Aortic smooth muscle cell (primary cell): Measurements from ENCODE around the gene FGD5. TPM values are rescaled to one million over a fixed set of nuclear protein-coding genes. Genes with fewer than 3 reads are reported as not detected.

ENCODE experiments used
- total RNA-seq: library from RNA; depleted of rRNA; stranded (reverse); fragments of >200 nt; gene quantifications from 2 replicates; pipeline ENCODE4 v1.2.3, GENCODE V29; 2014

FGD5 gene
- 2.6 and 5.4 TPM in 2 replicates for total RNA-seq

GRCh38 chr3:14818804-14819500 lies at the start of gene FGD5:
TSS of gene FGD5 (plus strand) at chr3:14818962. CDS start at chr3:14819072, 110 bp downstream.

GRCh38 chr3:14947100-14947885 lies 128.5 kb downstream of the FGD5 start, which contains the start of gene NR2C2:
TSS of gene NR2C2 (plus strand) at chr3:14947583. CDS start at chr3:15003915, 56,332 bp downstream.

Other genes starting within 250 kb of the FGD5 start
- gene CCDC174, start 167.2 kb upstream of the FGD5 start, total RNA-seq, result 7.5 and 8.4 TPM in 2 replicates
- gene C3orf20, start 143.8 kb upstream of the FGD5 start, total RNA-seq, result 0.13 TPM in 1 of 2 replicates, not detected in the other
- gene NR2C2, start 128.6 kb downstream of the FGD5 start, total RNA-seq, result 18.2 and 21.0 TPM in 2 replicates
- 10.4 and 11.0 TPM in 2 replicates for gene MRPS25, start 246.4 kb downstream of the FGD5 start, total RNA-seq